CD4-positive, alpha-beta T cell treated with Interleukin-21 for 1 hour (primary cell): Measurements from ENCODE around the gene DSCAML1.

ENCODE experiments used
- DNase-seq: peaks from one replicate; pipeline ENCODE4 v3.0.0-alpha.2; 2020

Gene DSCAML1

DNA sequence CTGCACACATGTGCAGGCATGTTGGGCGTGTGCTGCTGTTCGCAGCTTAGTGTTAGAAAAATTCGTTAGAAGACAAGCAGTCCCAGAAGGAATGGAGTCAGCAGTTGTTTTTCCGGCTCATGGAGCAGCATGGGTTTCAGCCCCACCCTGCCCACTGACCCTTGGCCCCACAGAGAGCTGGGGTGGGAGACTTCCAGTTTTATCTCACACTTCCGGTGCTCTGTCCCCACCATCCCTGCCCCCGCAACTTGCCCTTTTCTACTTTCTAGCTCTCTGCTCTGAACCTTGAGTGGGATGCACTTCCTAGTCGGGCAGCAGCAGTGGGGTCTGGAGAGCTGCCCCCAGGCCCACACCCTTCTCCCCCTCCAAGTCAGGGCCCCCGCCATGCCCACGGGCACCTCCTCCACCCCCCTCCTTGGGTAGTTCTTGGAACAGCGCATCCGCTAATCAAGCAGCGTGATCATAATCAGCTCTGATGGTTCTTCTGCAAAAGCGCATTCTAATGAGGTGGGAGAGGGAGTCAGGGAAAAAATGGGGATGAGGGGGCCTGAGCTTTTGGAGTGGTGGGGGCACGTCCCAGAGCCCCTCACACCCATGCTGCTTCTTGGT lies 285.0 kb downstream of the DSCAML1 start:
- DNase-seq = no peak

GRCh38 chr11:117511483-117511930 lies 285.5 kb downstream of the DSCAML1 start:
- DNase-seq = no peak

DNA sequence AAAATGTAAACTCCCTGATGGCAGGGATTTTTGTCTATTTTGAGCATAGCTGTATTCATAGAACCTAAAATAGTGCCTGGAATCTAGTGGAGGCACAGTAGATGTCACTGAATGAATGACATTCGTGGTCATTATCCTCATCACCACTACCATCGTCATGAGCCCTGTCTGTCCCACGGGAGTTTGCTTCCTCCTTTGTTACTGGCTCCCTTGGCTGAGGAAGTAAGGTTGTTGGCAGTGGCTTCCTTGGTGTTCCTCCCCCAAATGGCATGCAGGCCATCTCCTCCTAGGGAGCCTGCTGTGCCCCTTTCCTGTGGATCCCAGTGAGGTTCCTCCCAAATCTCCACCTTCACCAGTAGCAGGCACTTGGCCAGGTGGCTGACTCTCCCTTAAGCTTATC lies 286.4 kb downstream of the DSCAML1 start:
- no peak for DNase-seq

GRCh38 chr11:117509543-117509942 lies 287.5 kb downstream of the DSCAML1 start:
- no peak for DNase-seq

DNA sequence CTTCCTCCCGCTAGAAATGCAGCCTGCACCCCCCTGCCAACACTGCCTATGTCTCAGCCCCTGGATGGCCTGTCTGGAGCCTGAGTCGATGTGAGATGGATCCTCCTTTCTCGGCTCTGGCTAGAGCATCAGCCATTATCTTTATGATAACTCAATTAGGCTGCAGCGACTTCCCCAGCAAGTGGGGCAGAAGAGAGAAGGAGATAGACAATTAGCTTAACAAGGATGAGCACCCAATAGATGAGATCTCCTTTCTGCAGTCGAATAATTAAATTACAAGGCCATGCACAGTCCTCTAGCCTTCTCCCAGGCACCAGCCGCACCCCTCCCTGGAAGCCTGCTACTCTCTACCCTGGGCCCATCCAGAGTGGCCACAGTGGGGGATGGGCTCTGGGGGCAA lies 290.0 kb downstream of the DSCAML1 start:
- no peak for DNase-seq

- no peak for DNase-seq
Measured at GRCh38 chr11:117505285-117505970, 291.6 kb downstream of the DSCAML1 start.

DNA sequence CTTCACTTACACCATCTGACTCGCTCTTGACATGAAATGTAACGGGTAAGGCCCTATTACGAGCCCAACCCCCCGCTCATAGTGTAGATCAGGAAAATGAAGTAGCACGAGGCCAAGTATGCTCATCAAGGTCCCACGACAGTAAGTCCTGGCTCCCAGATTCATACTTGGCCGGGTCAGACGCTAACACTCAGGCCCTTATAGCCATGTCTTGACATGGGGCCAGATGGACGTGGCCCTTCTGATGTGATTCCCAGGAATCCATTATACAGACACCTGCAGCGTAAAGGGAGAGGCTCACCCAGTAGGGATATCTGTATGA lies 294.3 kb downstream of the DSCAML1 start:
- DNase-seq = no peak

- DNase-seq = no peak
Measured at GRCh38 chr11:117502015-117502778, 294.8 kb downstream of the DSCAML1 start.

DNA sequence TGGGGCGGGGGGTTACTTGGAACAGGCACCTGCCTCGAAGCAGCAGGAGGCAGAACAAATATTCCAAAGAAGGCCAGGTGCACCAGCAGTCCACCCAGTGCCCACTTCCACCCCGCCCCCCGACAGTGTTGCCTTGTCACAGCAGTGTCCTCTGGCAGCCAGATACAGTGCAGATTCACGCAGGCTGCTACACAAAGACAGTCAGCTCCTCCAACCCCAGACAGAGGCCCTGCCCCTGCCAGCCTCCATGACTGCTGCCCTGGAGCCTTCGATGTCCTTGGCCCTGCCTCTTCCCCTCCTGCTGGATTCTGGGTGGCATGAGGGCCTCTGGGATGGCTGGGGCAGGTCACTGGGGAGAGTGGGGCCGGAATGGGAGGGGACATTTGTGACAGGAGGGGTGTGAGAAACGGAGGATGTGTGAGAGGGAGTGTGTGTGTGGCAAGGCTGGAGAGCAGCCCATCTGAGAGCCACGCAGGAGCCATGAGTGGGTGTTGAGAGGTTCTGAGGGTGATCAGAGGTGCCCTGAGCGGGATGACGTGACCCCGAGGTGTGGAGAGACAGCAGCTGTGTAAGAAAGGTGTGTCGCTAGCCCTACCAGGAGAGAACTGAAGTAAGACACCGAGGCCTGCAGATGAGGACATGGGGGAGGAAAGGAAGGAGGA lies 295.6 kb downstream of the DSCAML1 start:
- DNase-seq = no peak

DNA sequence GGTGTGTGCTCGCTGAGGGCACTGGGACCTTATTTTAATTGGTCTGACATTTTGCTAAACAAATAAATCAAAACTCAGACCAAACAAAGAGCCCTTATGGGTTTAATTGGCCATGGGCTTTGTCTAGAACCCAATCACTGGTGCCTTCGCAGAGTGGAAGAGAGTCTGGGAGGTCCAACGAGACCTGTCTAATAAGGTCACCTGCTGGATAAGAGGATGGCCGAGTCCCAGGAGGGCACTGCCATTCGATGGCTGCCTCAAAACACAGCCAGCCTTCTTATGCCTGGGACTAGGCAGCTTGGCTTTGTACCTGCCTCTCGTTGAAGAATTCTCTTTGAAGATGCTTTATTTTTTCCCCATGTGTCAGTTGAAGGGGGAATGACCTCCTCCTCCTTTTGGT lies 298.2 kb downstream of the DSCAML1 start:
- no peak for DNase-seq

DNA sequence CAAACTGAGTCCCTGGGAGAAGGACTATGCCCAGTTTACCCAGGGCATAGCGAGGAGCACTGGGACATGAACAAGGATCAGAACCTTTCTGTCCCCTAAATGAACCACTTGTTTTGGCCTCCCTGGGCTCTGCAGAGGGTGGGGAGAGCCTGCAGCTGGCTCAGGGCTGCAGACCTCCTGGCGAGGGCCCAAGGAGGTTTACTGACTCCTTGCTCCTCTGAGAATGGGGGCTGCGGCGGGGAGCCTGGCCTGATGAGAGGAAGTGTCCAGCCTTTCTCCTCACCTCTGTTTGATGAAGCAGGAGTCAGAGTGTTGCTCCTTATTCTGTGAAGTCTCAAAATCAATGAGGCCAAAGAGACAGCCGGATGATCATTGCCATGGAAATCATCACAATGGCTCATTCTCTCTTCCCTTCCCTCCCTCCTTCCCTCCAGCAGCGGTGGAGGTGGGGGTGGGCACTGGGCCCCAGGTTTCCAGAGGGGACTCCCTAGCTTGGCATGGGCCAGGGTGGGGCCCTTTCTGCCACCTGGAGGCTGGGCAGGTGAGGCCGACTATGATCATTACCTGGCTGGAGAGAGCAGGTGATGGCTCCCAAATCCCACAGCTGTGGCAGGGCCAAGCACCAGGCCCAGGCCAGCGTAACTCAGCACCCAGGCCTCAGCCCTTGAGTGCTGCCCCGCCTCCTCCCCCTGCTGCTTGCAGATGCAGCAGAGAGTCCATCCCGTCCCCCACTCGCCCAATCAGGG lies 299.6 kb downstream of the DSCAML1 start:
- DNase-seq = no peak

- DNase-seq = no peak
Measured at GRCh38 chr11:117495357-117495756, 301.7 kb downstream of the DSCAML1 start.

DNA sequence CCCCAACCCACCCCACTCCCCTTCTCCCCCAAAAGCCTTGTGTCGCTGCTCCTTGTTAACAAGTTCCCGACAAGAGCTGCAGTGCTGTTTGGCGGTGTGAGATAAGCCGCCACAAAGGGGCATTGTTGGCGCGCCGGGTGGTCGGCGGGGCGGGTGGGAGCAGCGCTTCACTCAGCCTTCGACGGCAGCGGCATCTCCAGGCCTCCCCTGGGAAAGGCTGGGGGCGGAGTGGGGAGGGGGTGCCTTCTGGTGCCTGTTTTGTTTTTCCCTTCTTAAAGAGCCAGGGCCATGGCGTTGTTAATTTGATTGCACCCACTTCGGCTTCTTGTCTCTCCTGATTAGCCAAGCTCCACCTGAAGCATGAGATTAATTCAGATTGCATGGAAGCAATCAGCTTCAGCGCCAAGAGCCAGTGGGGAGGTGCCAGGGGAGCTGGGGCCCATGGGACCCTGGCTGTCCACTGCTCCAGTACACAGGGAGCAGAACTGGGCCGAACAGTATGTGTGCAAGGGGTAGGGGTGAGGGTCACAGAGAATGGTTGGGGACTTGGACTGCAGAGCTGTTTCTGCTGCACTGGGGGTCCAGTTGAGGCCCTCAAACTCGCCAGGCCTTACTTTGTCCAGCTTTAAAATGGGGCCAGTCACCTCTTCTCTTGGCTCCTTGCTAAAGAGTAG lies 304.3 kb downstream of the DSCAML1 start:
- no peak for DNase-seq

DNA sequence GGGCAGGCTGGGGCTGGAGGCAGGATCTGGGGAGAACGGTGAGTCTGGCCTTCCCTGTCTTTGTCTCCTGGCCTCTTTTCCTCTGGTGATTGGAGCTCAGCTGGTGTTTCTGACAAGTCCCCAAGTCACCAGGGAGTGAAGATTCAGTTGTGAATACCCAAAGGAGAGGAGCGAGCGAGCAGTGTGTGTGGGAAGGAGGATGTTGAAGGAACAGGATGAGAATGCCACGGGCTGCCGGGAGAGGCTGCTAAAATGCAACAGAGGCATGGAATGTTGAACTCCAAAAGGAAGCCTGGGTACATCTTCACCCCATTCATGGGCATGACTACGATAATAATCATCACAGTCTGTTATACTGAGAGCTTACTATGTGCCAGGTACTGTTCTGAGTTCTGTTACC lies 306.1 kb downstream of the DSCAML1 start:
- DNase-seq = no peak

- DNase-seq = no peak
Measured at GRCh38 chr11:117489999-117490679, 306.9 kb downstream of the DSCAML1 start.

GRCh38 chr11:117488996-117489952 lies 307.7 kb downstream of the DSCAML1 start:
- DNase-seq = no peak

DNA sequence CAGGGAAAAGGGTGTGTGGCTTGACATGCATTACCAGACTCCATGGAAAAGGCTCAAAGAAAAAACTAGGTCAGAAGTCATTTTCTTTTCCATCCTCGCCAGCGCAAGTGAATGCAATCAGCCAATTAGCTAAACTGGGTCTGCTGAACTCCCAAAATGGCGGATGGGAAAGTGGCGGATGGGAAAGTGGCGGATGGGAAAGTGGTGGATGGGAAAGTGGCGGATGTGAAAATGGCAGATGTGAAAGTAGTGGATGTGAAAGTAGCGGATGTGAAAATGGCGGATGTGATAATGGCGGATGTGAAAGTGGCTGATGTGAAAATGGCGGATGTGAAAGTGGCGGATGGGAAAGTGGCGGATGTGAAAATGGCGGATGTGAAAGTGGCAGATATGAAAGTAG lies 311.0 kb downstream of the DSCAML1 start:
- no peak for DNase-seq

DNA sequence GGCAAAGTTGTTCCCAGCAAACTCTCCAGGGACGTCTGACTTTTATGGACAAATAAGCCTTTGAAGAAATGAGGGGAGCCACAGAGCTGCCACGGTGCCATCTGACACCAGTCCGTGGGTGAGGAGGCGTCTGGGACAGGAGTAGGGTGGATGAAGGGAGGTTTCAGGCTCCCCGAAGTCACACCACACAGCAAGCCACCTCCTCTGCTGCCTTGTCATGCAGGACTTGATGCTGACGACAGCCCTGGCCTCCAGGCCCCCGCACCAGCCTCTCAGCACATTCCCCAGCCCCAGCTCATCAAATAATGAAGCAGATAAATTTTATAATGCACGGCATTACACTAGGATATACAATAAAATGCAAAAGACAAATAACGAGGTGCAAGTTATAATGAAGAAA lies 312.9 kb downstream of the DSCAML1 start:
- no peak for DNase-seq

GRCh38 chr11:117483372-117483771 lies 313.6 kb downstream of the DSCAML1 start:
- DNase-seq = no peak

DNA sequence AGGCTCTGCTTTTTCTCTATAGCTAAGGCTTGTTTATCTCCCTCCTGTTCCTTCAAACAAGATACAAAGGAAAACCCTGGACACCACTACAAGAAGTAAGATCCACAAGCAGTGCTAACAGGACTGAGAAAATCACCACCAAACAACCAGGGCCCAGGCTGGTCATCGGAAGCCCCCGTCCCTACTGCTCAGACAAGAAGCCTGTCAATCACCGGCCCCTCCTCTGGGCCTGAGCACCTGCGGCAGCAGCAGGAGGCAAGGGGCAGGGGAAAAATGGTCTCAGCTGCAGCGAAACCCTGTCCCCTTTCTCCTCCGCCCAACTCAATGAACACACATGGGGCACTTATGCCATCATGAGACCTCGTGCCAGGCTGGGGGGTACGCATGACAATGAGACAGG lies 314.1 kb downstream of the DSCAML1 start:
- no peak for DNase-seq

DNA sequence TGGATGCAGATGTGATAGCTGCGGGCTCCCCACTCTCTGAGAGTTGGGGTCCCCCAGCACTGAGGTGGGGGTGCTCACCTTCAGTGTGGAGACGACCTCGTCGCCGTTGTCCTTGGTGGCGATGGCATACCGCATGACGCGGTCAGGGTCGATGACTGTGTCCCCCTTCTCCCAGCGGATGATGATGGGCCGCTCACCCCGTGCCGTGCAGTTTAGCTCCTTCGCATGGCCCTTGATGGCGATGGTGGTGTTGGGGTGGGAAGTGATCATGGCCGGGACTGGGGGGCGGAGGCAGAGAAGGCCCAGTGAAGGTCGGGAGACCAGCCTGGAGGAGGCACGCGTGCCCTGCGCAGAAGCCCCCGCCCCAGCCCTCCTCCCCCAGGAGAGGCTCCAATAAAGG lies 315.1 kb downstream of the DSCAML1 start:
- DNase-seq = no peak
